HCT116 (cell line): Measurements from ENCODE around the gene OTUD7B. TPM values are rescaled to one million over a fixed set of nuclear protein-coding genes. Genes with fewer than 3 reads are reported as not detected.

Experiments
- ATAC-seq: fragments of 200-7000 bp; cut with Tn5 transposase; 2 replicates; pipeline ENCODE4 v1.9.1; 2020; ENCODE audit warnings: mild to moderate bottlenecking, moderate library complexity
- BruUV-seq: library from RNA; stranded (reverse); fragments of 400-500 nt; replicated peaks from 2 replicates; lab custom pipeline; 2021; lab: Mats Ljungman, UMichigan
- CTCF ChIA-PET: fragments of 300-600 bp; sonication (Branson Sonifier 250); formaldehyde crosslinking; loops from one replicate; lab custom pipeline; 2021; ENCODE audit warnings: antibody characterized with exemption; lab: Charles Lee
- POLR2A ChIA-PET: fragments of 300-600, 350-600 bp; sonication (Branson Sonifier 250); formaldehyde crosslinking; loops from one replicate; lab custom pipeline; 2021; ENCODE audit warnings: antibody characterized with exemption; lab: Charles Lee
- RAD21 ChIA-PET, 2 experiments: fragments of 300-600 bp; sonication (Branson Sonifier 250); formaldehyde crosslinking; loops; one replicate each; lab custom pipeline; 2023; ENCODE audit warnings: low total read pairs in 2 of 2; ENCODE audit not compliant: uncharacterized antibody in 2 of 2, unreplicated experiment in 2 of 2, low non-redundant PET in 1 of 2; lab: Charles Lee
- DNase-seq: peaks from one replicate; pipeline ENCODE4 v3.0.0-alpha.2; 2010; ENCODE audit warnings: low read depth, low spot score
- H2AFZ ChIP-seq: fragments of 200-600 bp; shearing (Covaris generic), sonication (generic); 2 replicates; pipeline ENCODE4 v1.6.1; 2017; ENCODE audit warnings: low read depth, mixed run types, mixed read lengths, antibody characterized with exemption, low read length; ENCODE audit not compliant: poor library complexity, severe bottlenecking
- H3K27ac ChIP-seq: 2 replicates; pipeline ENCODE4 v1.5.1; 2012; ENCODE audit warnings: low read depth, low read length
- H3K27me3 ChIP-seq: fragments of 200-600 bp; sonication (generic); 2 replicates; pipeline ENCODE4 v1.6.1; 2016; ENCODE audit warnings: mixed run types, low read length, mixed read lengths; ENCODE audit not compliant: insufficient read depth
- H3K36me3 ChIP-seq, 2 experiments: fragments of 200-500 bp in 1 of 2; fragments of 200-600 bp in 1 of 2; sonication (Bioruptor generic) in 1 of 2; sonication (generic) in 1 of 2; 2 replicates each; pipeline versions ENCODE4 v1.5.1 to v1.6.1; 2014 to 2016; ENCODE audit warnings: low read length in 2 of 2, inconsistent platforms in 1 of 2, mixed read lengths in 1 of 2, mixed run types in 1 of 2; ENCODE audit not compliant: insufficient read depth in 2 of 2, control insufficient read depth in 1 of 2
- H3K4me1 ChIP-seq, 2 experiments: fragments of 200-600 bp in 1 of 2; sonication (generic) in 1 of 2; 2 replicates each; pipeline versions ENCODE4 v1.5.1 to v1.6.1; 2012 to 2017; ENCODE audit warnings: low read length in 2 of 2, inconsistent platforms in 1 of 2, mild to moderate bottlenecking in 1 of 2, mixed read lengths in 1 of 2, mixed run types in 1 of 2, moderate library complexity in 1 of 2; ENCODE audit not compliant: insufficient read depth in 2 of 2, control insufficient read depth in 1 of 2
- H3K4me2 ChIP-seq: fragments of 200-600 bp; sonication (generic); 2 replicates; pipeline ENCODE4 v1.6.1; 2017; ENCODE audit warnings: mixed run types, low read length, mixed read lengths
- H3K4me3 ChIP-seq, 2 experiments: fragments of 200-600 bp in 1 of 2; sonication (generic) in 1 of 2; replicated peaks in 1 of 2; 2 replicates each; pipeline ENCODE4 v1.5.1; 2011 to 2016; ENCODE audit warnings: low read length in 2 of 2, control low read depth in 1 of 2, low read depth in 1 of 2, mild to moderate bottlenecking in 1 of 2, mixed read lengths in 1 of 2, mixed run types in 1 of 2
- H3K79me2 ChIP-seq: fragments of 200-600 bp; sonication (generic); 2 replicates; pipeline ENCODE4 v1.6.1; 2017; ENCODE audit warnings: mild to moderate bottlenecking, mixed run types, low read length, moderate library complexity, mixed read lengths; ENCODE audit not compliant: insufficient read depth
- H3K9ac ChIP-seq: fragments of 200-600 bp; sonication (generic); 2 replicates; pipeline ENCODE4 v1.6.1; 2016; ENCODE audit warnings: low read length, mixed read lengths
- H3K9me2 ChIP-seq: fragments of 200-600 bp; sonication (generic), shearing (Covaris generic); 2 replicates; pipeline ENCODE4 v1.6.1; 2017; ENCODE audit warnings: mixed run types, mild to moderate bottlenecking, moderate library complexity; ENCODE audit not compliant: insufficient read depth
- H3K9me3 ChIP-seq, 2 experiments: fragments of 200-500 bp in 1 of 2; fragments of 200-600 bp in 1 of 2; sonication (Bioruptor generic) in 1 of 2; sonication (generic) in 1 of 2; 2 replicates each; pipeline ENCODE4 v1.6.1; 2014 to 2017; ENCODE audit warnings: low read length in 2 of 2, mixed read lengths in 2 of 2, inconsistent platforms in 1 of 2, low read depth in 1 of 2, mild to moderate bottlenecking in 1 of 2, mixed run types in 1 of 2, moderate library complexity in 1 of 2; ENCODE audit not compliant: control insufficient read depth in 1 of 2, insufficient read depth in 1 of 2
- H4K20me1 ChIP-seq: fragments of 200-600 bp; sonication (generic), shearing (Covaris generic); 2 replicates; pipeline ENCODE4 v1.6.1; 2017; ENCODE audit warnings: mixed run types, mild to moderate bottlenecking, moderate library complexity; ENCODE audit not compliant: insufficient read depth
- CBX3 ChIP-seq: IDR thresholded peaks from 2 replicates; pipeline ENCODE4 v1.6.1; 2012; ENCODE audit warnings: low read depth
- EGR1 ChIP-seq: IDR thresholded peaks from 2 replicates; pipeline ENCODE4 v1.6.1; 2012; ENCODE audit warnings: low read depth
- EZH2 ChIP-seq: fragments of 200-600 bp; sonication (generic); IDR thresholded peaks from 2 replicates; pipeline ENCODE4 v1.6.1; 2017; ENCODE audit warnings: antibody characterized with exemption, mixed run types
- JUND ChIP-seq: IDR thresholded peaks from 2 replicates; pipeline ENCODE4 v1.6.1; 2012
- POLR2A ChIP-seq: IDR thresholded peaks from 2 replicates; pipeline ENCODE4 v1.7.0; 2011; ENCODE audit warnings: borderline replicate concordance; ENCODE audit not compliant: insufficient read depth, insufficient read length; ENCODE audit errors: extremely low read depth
- RAD21 ChIP-seq: IDR thresholded peaks from 2 replicates; pipeline ENCODE4 v1.6.1; 2012; ENCODE audit warnings: low read depth, mild to moderate bottlenecking
- SP1 ChIP-seq: IDR thresholded peaks from 2 replicates; pipeline ENCODE4 v1.6.1; 2012; ENCODE audit warnings: low read depth
- TCF7L2 ChIP-seq: IDR thresholded peaks from 2 replicates; pipeline ENCODE4 v1.7.0; 2011; ENCODE audit warnings: borderline replicate concordance, inconsistent platforms; ENCODE audit not compliant: insufficient read depth, insufficient read length; ENCODE audit errors: extremely low read depth
- ZFX ChIP-seq: fragments of 450-650 bp; IDR thresholded peaks from 2 replicates; pipeline ENCODE4 v1.6.1; 2017
- ZNF274 ChIP-seq: fragments of 200-500 bp; sonication (Bioruptor generic); IDR thresholded peaks from 2 replicates; pipeline ENCODE4 v1.6.1; 2014; ENCODE audit warnings: mild to moderate bottlenecking, low read depth, low read length, inconsistent platforms
- intact Hi-C: fragments of 100-400 bp; cut with micrococcal nuclease; formaldehyde crosslinking; loops from 2 replicates; pipeline ENCODE4 v1.10.0; 2022
- total RNA-seq: library from RNA; stranded (reverse); gene quantifications from one replicate; pipeline ENCODE4 v1.2.1, GENCODE V29; 2021; ENCODE audit not compliant: unreplicated experiment
- TF ChIP-seq, protein P1 (sequence below), 3 experiments: fragments of 200-600 bp in 1 of 3; sonication (generic) in 1 of 3; IDR thresholded peaks in 2 of 3; conservative IDR thresholded peaks in 1 of 3; 2 replicates each; pipeline ENCODE4 v1.5.1; 2012 to 2017; ENCODE audit warnings: low read depth in 2 of 3, low read length in 2 of 3, antibody characterized with exemption in 1 of 3, borderline replicate concordance in 1 of 3, control low read depth in 1 of 3, mild to moderate bottlenecking in 1 of 3, mixed read lengths in 1 of 3, mixed run types in 1 of 3, moderate library complexity in 1 of 3; ENCODE audit not compliant: insufficient read depth in 1 of 3
- TF ChIP-seq, protein P2 (sequence below): IDR thresholded peaks from 2 replicates; pipeline ENCODE4 v1.6.1; 2012; ENCODE audit warnings: low read depth

The OTUD7B gene
- total RNA-seq, 1 experiment from 2014 or later: 23.7 TPM

DNA sequence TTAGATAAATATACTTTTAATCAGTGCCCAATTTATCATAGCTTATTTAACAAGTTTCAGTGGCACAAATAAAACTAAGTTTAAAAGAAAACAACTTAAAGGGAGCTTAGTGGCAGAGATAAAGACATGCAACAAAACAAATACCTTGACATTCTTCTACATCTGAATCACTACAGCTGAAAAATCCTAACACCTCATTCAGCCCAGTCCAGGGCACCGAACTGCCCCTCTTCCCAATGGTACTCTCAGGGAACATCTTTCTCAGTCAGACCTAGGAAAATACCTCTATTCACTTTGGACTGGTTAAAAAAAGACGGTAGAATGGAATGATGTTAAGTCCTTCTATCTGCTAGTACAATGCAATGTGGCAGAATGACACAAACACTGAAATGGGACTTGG is 8.3 kb downstream of the OTUD7B start:
- ChIA-PET POLR2A (interaction anchor here (1.2 kb wide), 1 partner anchor 9 kb away, joined by 6 read pairs; the partner anchor contains the start of gene OTUD7B), CTCF (no interaction called here), RAD21 (no interaction called here)
- no peaks in the 10 kb centered on the region for H4K20me1 ChIP-seq
- ATAC-seq: no peak
- H3K9me3 ChIP-seq: no peaks in the 10 kb centered on the region
- DNase-seq: no peak
- no peak overlapping the region for H2AFZ ChIP-seq
- no peak for TF ChIP-seq ZNF274
- no peak for TF ChIP-seq EZH2
- no peak for TF ChIP-seq CBX3
- no peak overlapping the region for H3K9ac ChIP-seq
- H3K36me3 ChIP-seq: peaks cover 0 to 7% of the 10 kb centered on the region in 2 experiments; a peak in 2 of 4 replicates
- H3K79me2 ChIP-seq: peaks cover 47% of the 10 kb centered on the region
- no peak overlapping the region for H3K27ac ChIP-seq
- H3K9me2 ChIP-seq: no peaks in the 10 kb centered on the region
- no peak overlapping the region for H3K4me2 ChIP-seq
- H3K4me3 ChIP-seq: no peak overlapping the region
- no TSS peak for BruUV-seq
- intact Hi-C loops: no loop called here
- no peaks in the 10 kb centered on the region for H3K27me3 ChIP-seq
- H3K4me1 ChIP-seq: peaks cover 0 to 8% of the 10 kb centered on the region in 2 experiments; a peak in 2 of 4 replicates

DNA sequence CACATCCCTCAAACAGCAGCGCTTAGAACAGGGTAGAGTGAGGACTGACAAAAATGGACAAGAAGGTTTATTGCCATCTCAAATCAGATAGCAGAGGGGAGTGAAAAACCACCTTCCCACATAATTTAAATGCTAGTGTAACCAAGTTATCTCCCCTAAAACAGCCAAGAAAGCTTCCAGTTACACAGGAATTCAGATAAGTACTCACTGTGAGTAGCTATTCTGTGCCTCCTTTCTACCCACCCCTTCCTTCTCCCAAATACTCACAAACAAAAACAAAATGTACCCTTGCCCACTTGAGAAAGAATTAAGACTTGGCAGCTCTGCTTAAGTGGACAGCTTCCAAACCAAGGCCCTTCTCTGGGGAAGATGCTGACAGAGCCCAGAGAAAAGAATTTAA is 9.1 kb downstream of the OTUD7B start:
- H3K9me2 ChIP-seq: no peaks in the 10 kb centered on the region
- H3K4me1 ChIP-seq: no peaks in the 10 kb centered on the region
- CTCF ChIA-PET: no interaction called here
- no peaks in the 10 kb centered on the region for H4K20me1 ChIP-seq
- no peak overlapping the region for H3K4me2 ChIP-seq
- H3K4me3 ChIP-seq: no peak overlapping the region
- H3K36me3 ChIP-seq: peaks cover 0 to 7% of the 10 kb centered on the region in 2 experiments; a peak in 2 of 4 replicates
- intact Hi-C loops: no loop called here
- no peak overlapping the region for H2AFZ ChIP-seq
- DNase-seq (no peak), ATAC-seq (no peak)
- TF ChIP-seq, protein P1, sequence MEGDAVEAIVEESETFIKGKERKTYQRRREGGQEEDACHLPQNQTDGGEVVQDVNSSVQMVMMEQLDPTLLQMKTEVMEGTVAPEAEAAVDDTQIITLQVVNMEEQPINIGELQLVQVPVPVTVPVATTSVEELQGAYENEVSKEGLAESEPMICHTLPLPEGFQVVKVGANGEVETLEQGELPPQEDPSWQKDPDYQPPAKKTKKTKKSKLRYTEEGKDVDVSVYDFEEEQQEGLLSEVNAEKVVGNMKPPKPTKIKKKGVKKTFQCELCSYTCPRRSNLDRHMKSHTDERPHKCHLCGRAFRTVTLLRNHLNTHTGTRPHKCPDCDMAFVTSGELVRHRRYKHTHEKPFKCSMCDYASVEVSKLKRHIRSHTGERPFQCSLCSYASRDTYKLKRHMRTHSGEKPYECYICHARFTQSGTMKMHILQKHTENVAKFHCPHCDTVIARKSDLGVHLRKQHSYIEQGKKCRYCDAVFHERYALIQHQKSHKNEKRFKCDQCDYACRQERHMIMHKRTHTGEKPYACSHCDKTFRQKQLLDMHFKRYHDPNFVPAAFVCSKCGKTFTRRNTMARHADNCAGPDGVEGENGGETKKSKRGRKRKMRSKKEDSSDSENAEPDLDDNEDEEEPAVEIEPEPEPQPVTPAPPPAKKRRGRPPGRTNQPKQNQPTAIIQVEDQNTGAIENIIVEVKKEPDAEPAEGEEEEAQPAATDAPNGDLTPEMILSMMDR (IDR thresholded peaks at IDR 0.05 in 2 of 3, conservative IDR thresholded peaks at IDR 0.05 in 1 of 3; ENCODE audit: borderline replicate concordance in 1 of 3, insufficient read depth in 1 of 3, low read depth in 2 of 3, low read length in 2 of 3): no peak
- TF ChIP-seq JUND: no peak
- TF ChIP-seq SP1: no peak
- no peak for TF ChIP-seq TCF7L2
- no peak for TF ChIP-seq ZFX
- TF ChIP-seq EGR1: no peak
- TF ChIP-seq, protein P2, sequence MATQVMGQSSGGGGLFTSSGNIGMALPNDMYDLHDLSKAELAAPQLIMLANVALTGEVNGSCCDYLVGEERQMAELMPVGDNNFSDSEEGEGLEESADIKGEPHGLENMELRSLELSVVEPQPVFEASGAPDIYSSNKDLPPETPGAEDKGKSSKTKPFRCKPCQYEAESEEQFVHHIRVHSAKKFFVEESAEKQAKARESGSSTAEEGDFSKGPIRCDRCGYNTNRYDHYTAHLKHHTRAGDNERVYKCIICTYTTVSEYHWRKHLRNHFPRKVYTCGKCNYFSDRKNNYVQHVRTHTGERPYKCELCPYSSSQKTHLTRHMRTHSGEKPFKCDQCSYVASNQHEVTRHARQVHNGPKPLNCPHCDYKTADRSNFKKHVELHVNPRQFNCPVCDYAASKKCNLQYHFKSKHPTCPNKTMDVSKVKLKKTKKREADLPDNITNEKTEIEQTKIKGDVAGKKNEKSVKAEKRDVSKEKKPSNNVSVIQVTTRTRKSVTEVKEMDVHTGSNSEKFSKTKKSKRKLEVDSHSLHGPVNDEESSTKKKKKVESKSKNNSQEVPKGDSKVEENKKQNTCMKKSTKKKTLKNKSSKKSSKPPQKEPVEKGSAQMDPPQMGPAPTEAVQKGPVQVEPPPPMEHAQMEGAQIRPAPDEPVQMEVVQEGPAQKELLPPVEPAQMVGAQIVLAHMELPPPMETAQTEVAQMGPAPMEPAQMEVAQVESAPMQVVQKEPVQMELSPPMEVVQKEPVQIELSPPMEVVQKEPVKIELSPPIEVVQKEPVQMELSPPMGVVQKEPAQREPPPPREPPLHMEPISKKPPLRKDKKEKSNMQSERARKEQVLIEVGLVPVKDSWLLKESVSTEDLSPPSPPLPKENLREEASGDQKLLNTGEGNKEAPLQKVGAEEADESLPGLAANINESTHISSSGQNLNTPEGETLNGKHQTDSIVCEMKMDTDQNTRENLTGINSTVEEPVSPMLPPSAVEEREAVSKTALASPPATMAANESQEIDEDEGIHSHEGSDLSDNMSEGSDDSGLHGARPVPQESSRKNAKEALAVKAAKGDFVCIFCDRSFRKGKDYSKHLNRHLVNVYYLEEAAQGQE: no peak
- TF ChIP-seq RAD21: no peak
- no peak for TF ChIP-seq EZH2
- TF ChIP-seq POLR2A: no peak
- RAD21 ChIA-PET: no interaction called here
- POLR2A ChIA-PET: interaction anchor here (1.2 kb wide), 1 partner anchor 9 kb away, joined by 6 read pairs; the partner anchor contains the start of gene OTUD7B
- no TSS peak for BruUV-seq
- no peaks in the 10 kb centered on the region for H3K27me3 ChIP-seq
- peaks cover 42% of the 10 kb centered on the region for H3K79me2 ChIP-seq
- H3K9ac ChIP-seq: no peak overlapping the region
- H3K27ac ChIP-seq: no peak overlapping the region
- no peaks in the 10 kb centered on the region for H3K9me3 ChIP-seq
